Measurements from ENCODE around the gene MAP4K5. TPM values are rescaled to one million over a fixed set of nuclear protein-coding genes. Genes with fewer than 3 reads are reported as not detected.

The MAP4K5 gene
- total and polyA plus RNA-seq, 2 of the 4 experiments (the other 2 are of a cell fraction), result 33.1 to 46.1 TPM

Small RNAs within 50 kb of the gene (microRNA-seq; reads per million reads assigned to microRNA genes)
- gene RF00019 (ENCODE audit: insufficient read depth, insufficient read length), result not detected
- gene SNRPGP1 (ENCODE audit: insufficient read depth, insufficient read length), result not detected

Small RNAs within 50 kb of the gene (small RNA-seq; reads per million reads assigned to genes)
- gene RF00019 (0 reads per million in 5 experiments), gene SNRPGP1 (0 reads per million in 5 experiments)

Other genes with a start within 250 kb of the MAP4K5 start
- gene L2HGDH, start 220.3 kb downstream of the MAP4K5 start, total RNA-seq (2012; rRNA removed), result 3.8 and 5.0 TPM in 2 replicates
- gene L2HGDH, start 220.3 kb downstream of the MAP4K5 start, polyA plus RNA-seq (2012; rRNA removed), result 2.8 and 3.1 TPM in 2 replicates
- gene DMAC2L, start 220.2 kb downstream of the MAP4K5 start, total RNA-seq (2012; rRNA removed), result 3.9 and 5.0 TPM in 2 replicates
- gene DMAC2L, start 220.2 kb downstream of the MAP4K5 start, polyA plus RNA-seq (2012; rRNA removed), result 6.1 and 7.8 TPM in 2 replicates
- 3.8 and 7.2 TPM in 2 replicates for gene CDKL1, start 135.7 kb downstream of the MAP4K5 start, total RNA-seq (2012; rRNA removed)
- 1.5 and 1.9 TPM in 2 replicates for gene CDKL1, start 135.7 kb downstream of the MAP4K5 start, polyA plus RNA-seq (2012; rRNA removed)
- 10.3 and 12.2 TPM in 2 replicates for gene ATL1, start 27.6 kb upstream of the MAP4K5 start, total RNA-seq (2012; rRNA removed)
- gene ATL1, start 27.6 kb upstream of the MAP4K5 start, polyA plus RNA-seq (2012; rRNA removed), result 5.3 and 6.0 TPM in 2 replicates
- gene SAV1, start 135.7 kb upstream of the MAP4K5 start, total RNA-seq (2012; rRNA removed), result 18.8 and 25.0 TPM in 2 replicates
- 14.7 and 17.0 TPM in 2 replicates for gene SAV1, start 135.7 kb upstream of the MAP4K5 start, polyA plus RNA-seq (2012; rRNA removed)

Data from IMR-90 (cell line).